IPS-15b (cell line): ENCODE data around the gene HMGCS2.

Experiments
- H3K27me3 ChIP-seq: one replicate; pipeline ENCODE4 v1.6.1; 2013; ENCODE audit warnings: low read length; ENCODE audit not compliant: control insufficient read depth, insufficient read depth
- H3K36me3 ChIP-seq: one replicate; pipeline ENCODE4 v1.6.1; 2013; ENCODE audit warnings: low read length; ENCODE audit not compliant: control insufficient read depth, insufficient read depth
- H3K4me1 ChIP-seq: one replicate; pipeline ENCODE4 v1.6.1; 2013; ENCODE audit warnings: mild to moderate bottlenecking, low read length; ENCODE audit not compliant: control insufficient read depth, insufficient read depth
- H3K4me3 ChIP-seq: one replicate; pipeline ENCODE4 v1.5.1; 2013; ENCODE audit warnings: low read depth, low read length
- H3K9ac ChIP-seq: one replicate; pipeline ENCODE4 v1.6.1; 2013; ENCODE audit warnings: low read depth, mild to moderate bottlenecking, low read length
- H3K9me3 ChIP-seq: one replicate; pipeline ENCODE4 v1.6.1; 2013; ENCODE audit warnings: mild to moderate bottlenecking, low read length; ENCODE audit not compliant: control insufficient read depth, insufficient read depth

The HMGCS2 gene

GRCh38 chr1:119768778-119769177, at the start of gene HMGCS2:
Gene HMGCS2, minus strand, starts transcription at chr1:119768905. Its CDS starts 61 bp downstream, at chr1:119768844.
- Histone ChIP-seq H3K4me3 (no peak within 1 kb of the TSS), H3K27me3 (no peaks in the 10 kb centered on the region), H3K36me3 (no peaks in the 10 kb centered on the region), H3K9ac (no peak within 1 kb of the TSS), H3K4me1 (peaks cover 11% of the 10 kb centered on the region), H3K9me3 (no peaks in the 10 kb centered on the region)

- H3K36me3 ChIP-seq, result no peaks in the 10 kb centered on the region
- no peak overlapping the region for H3K4me3 ChIP-seq
- H3K9me3 ChIP-seq, result no peaks in the 10 kb centered on the region
- no peaks in the 10 kb centered on the region for H3K27me3 ChIP-seq
- H3K4me1 ChIP-seq, result no peaks in the 10 kb centered on the region
- no peak overlapping the region for H3K9ac ChIP-seq
These were observed 49.5 kb upstream of the HMGCS2 start for GRCh38 chr1:119818181-119818580.

GRCh38 chr1:119816407-119816806, 47.7 kb upstream of the HMGCS2 start:
- no peak overlapping the region for H3K4me3 ChIP-seq
- H3K9me3 ChIP-seq, result no peaks in the 10 kb centered on the region
- no peaks in the 10 kb centered on the region for H3K4me1 ChIP-seq
- no peaks in the 10 kb centered on the region for H3K27me3 ChIP-seq
- H3K9ac ChIP-seq, result no peak overlapping the region
- no peaks in the 10 kb centered on the region for H3K36me3 ChIP-seq

- H3K4me3 ChIP-seq, result no peak overlapping the region
- no peaks in the 10 kb centered on the region for H3K36me3 ChIP-seq
- no peak overlapping the region for H3K9ac ChIP-seq
These were observed 47.2 kb upstream of the HMGCS2 start for GRCh38 chr1:119815928-119816327.

GRCh38 chr1:119815361-119815760, 46.7 kb upstream of the HMGCS2 start:
- no peaks in the 10 kb centered on the region for H3K9me3 ChIP-seq
- no peak overlapping the region for H3K9ac ChIP-seq
- H3K4me1 ChIP-seq, result no peaks in the 10 kb centered on the region
- H3K27me3 ChIP-seq, result no peaks in the 10 kb centered on the region
- no peak overlapping the region for H3K4me3 ChIP-seq
- H3K36me3 ChIP-seq, result no peaks in the 10 kb centered on the region

More at GRCh38 chr1:119815928-119816327, 47.2 kb upstream of the HMGCS2 start:
- no peaks in the 10 kb centered on the region for H3K4me1 ChIP-seq
- no peaks in the 10 kb centered on the region for H3K27me3 ChIP-seq
- H3K9me3 ChIP-seq, result no peaks in the 10 kb centered on the region

GRCh38 chr1:119814288-119814687, 45.6 kb upstream of the HMGCS2 start:
- no peaks in the 10 kb centered on the region for H3K9me3 ChIP-seq
- no peak overlapping the region for H3K4me3 ChIP-seq
- no peak overlapping the region for H3K9ac ChIP-seq
- no peaks in the 10 kb centered on the region for H3K4me1 ChIP-seq
- no peaks in the 10 kb centered on the region for H3K27me3 ChIP-seq
- H3K36me3 ChIP-seq, result no peaks in the 10 kb centered on the region

GRCh38 chr1:119811985-119812557, 43.4 kb upstream of the HMGCS2 start:
- Histone ChIP-seq H3K4me3 (no peak overlapping the region), H3K4me1 (no peaks in the 10 kb centered on the region), H3K36me3 (no peaks in the 10 kb centered on the region), H3K27me3 (no peaks in the 10 kb centered on the region), H3K9me3 (no peaks in the 10 kb centered on the region), H3K9ac (no peak overlapping the region)

- no peaks in the 10 kb centered on the region for H3K27me3 ChIP-seq
- no peaks in the 10 kb centered on the region for H3K9me3 ChIP-seq
- no peak within 1 kb of the TSS for H3K4me3 ChIP-seq
- no peak within 1 kb of the TSS for H3K9ac ChIP-seq
- no peaks in the 10 kb centered on the region for H3K4me1 ChIP-seq
- no peaks in the 10 kb centered on the region for H3K36me3 ChIP-seq
These were observed 42.7 kb upstream of the HMGCS2 start, which contains the start of gene REG4 for GRCh38 chr1:119811387-119811786. Gene REG4, minus strand, starts transcription at chr1:119811460. Its CDS starts 2,691 bp downstream, at chr1:119808769.

- Histone ChIP-seq H3K4me1 (no peaks in the 10 kb centered on the region), H3K9ac (no peak overlapping the region), H3K27me3 (no peaks in the 10 kb centered on the region), H3K9me3 (no peaks in the 10 kb centered on the region), H3K36me3 (no peaks in the 10 kb centered on the region), H3K4me3 (no peak overlapping the region)
These were observed 40.4 kb upstream of the HMGCS2 start for GRCh38 chr1:119808972-119809550.

GRCh38 chr1:119808491-119808890, 39.8 kb upstream of the HMGCS2 start:
- H3K9me3 ChIP-seq, result no peaks in the 10 kb centered on the region
- no peaks in the 10 kb centered on the region for H3K36me3 ChIP-seq
- H3K27me3 ChIP-seq, result no peaks in the 10 kb centered on the region
- H3K4me3 ChIP-seq, result no peak overlapping the region
- H3K9ac ChIP-seq, result no peak overlapping the region
- no peaks in the 10 kb centered on the region for H3K4me1 ChIP-seq

- no peak overlapping the region for H3K4me3 ChIP-seq
- H3K27me3 ChIP-seq, result no peaks in the 10 kb centered on the region
- no peaks in the 10 kb centered on the region for H3K9me3 ChIP-seq
- no peak overlapping the region for H3K9ac ChIP-seq
- no peaks in the 10 kb centered on the region for H3K4me1 ChIP-seq
- no peaks in the 10 kb centered on the region for H3K36me3 ChIP-seq
These were observed 37.8 kb upstream of the HMGCS2 start for GRCh38 chr1:119806489-119806888.

- no peaks in the 10 kb centered on the region for H3K36me3 ChIP-seq
- no peaks in the 10 kb centered on the region for H3K27me3 ChIP-seq
- H3K4me3 ChIP-seq, result no peak overlapping the region
- H3K9ac ChIP-seq, result no peak overlapping the region
- H3K4me1 ChIP-seq, result no peaks in the 10 kb centered on the region
- no peaks in the 10 kb centered on the region for H3K9me3 ChIP-seq
These were observed 37.0 kb upstream of the HMGCS2 start for GRCh38 chr1:119805746-119806145.
